ENCODE results near the gene DENND1B.

DNA sequence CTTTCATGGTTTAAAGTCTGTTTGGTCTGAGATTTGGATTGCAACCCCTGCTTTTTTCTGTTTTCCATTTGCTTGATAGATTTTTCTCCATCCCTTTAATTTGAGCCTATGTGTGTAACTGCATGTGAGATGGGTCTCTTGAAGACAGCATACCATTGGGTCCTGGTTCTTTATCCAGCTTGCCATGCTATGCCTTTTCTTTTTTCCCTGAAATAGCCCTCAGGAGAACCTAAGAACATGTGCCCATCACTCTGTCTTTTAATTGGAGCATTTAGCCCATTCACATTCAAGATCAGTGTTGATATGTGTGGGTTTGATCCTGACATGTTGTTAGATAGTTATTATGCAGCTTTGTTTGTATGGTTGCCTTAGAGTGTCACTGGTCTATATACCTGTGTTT, 21.7 kb upstream of the DENND1B start:
- TF ChIP-seq CTCF (conservative IDR thresholded peaks at IDR 0.05; ENCODE audit: low read length) (no peak), EZH2phosphoT487 (IDR thresholded peaks at IDR 0.05; ENCODE audit: borderline replicate concordance) (no peak)
